Mononuclear cell (primary cell): ENCODE measurements around the gene MCAM. TPM values are rescaled to one million over a fixed set of nuclear protein-coding genes. Genes with fewer than 3 reads are reported as not detected.

Experiments used
- H3K27me3 ChIP-seq: 2 replicates; pipeline ENCODE4 v1.6.0; 2011; ENCODE audit warnings: low read length, control low read depth; ENCODE audit not compliant: insufficient read depth
- H3K4me1 ChIP-seq: 2 replicates; pipeline ENCODE4 v1.5.1; 2011; ENCODE audit warnings: mild to moderate bottlenecking, low read length, control low read depth; ENCODE audit not compliant: insufficient read depth
- H3K4me3 ChIP-seq: 2 replicates; pipeline ENCODE4 v1.5.1; 2011; ENCODE audit warnings: mild to moderate bottlenecking, low read length, moderate library complexity
- H3K9me3 ChIP-seq: 2 replicates; pipeline ENCODE4 v1.5.1; 2011; ENCODE audit warnings: low read depth, mild to moderate bottlenecking, control low read depth, low read length
- total RNA-seq: library from RNA; depleted of rRNA; stranded (reverse); fragments of >200 nt; gene quantifications from one replicate; pipeline ENCODE4 v1.2.3, GENCODE V29; 2012

The MCAM gene
- total RNA-seq, 1 donor = 2.6 TPM

DNA sequence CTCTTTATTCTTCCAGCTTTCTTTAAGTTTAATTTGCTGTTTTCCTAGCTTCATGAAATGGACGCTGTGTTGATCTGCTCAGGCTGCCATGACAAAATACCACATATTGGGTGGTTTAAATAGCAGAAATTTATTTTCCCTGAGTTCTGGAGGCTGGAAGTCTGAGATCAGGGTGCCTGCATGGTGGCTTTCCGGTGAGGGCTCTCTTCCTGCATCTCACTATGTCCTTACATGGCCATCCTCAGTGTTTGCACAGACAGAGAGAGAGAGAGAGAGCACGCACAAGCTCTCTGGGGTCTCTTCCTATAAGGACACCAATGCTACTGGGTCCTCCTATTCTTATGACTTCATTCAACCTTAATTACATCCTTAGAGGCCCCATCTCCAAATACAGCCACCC, 28.7 kb downstream of the MCAM start:
- Histone ChIP-seq H3K4me3 (no peak overlapping the region), H3K27me3 (no peaks in the 10 kb centered on the region), H3K4me1 (peaks cover 4% of the 10 kb centered on the region), H3K9me3 (no peaks in the 10 kb centered on the region)

DNA sequence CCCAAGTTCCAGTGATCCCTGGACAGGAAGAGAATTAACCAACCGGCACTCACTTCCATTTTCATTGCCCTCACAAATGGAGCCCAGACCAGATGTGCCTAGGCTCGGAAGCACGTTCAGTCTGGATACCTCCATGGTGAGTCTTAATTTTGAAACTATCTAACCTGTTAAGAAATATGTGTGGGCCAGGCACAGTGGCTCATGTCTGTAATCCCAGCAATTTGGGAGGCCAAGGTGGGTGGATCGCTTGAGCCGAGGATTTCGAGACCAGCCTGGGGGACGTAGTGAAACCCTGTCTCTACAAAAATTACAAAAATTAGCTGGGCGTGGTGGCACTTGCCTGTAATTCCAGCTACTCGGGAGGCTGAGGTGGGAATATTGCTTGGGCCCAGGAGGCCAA, 31.5 kb downstream of the MCAM start:
- H3K27me3 ChIP-seq = no peaks in the 10 kb centered on the region
- H3K4me1 ChIP-seq = peaks cover 4% of the 10 kb centered on the region
- H3K4me3 ChIP-seq = no peak overlapping the region

DNA sequence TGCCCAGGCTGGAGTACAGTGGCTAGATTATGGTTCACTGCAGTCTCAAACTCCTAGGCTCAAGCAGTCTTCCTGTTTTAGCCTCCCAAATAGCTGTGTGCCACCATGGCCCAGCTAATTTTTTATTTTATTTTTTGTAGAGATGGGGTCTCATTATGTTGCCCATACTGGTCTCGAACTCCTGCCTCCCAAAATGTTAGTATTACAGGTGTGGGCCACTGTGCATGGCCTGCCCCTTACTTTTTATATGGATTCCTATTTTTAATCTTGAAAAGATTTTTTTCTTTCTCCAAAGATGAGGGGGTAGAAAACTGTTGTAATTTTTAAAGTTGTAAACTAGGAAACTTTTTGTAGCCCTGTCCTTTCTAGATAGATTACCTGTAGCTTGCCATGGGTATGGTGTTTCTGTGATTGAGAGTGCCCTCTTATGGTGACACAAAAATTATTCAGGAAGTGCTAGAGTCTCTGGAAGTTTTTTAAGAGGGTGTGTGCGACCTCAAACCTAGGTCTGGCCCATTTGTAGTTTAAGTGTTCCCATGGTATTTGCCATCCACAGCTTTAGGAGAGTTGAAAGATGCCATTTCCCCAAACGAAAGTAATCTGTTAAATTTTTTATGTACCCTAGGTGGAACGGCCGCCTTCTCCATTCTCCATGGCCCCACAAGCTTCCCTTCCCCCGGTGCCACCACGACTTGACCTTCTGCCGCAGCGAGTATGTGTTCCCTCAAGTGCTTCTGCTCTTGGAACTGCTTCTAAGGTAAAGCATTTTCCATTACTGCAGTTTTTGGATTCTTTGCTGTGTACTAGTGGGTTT, 32.4 kb downstream of the MCAM start:
- peaks cover 4% of the 10 kb centered on the region for H3K4me1 ChIP-seq
- no peak overlapping the region for H3K4me3 ChIP-seq
- no peaks in the 10 kb centered on the region for H3K27me3 ChIP-seq
- no peaks in the 10 kb centered on the region for H3K9me3 ChIP-seq

More for the DNA sequence above, 31.5 kb downstream of the MCAM start:
- H3K9me3 ChIP-seq = no peaks in the 10 kb centered on the region

DNA sequence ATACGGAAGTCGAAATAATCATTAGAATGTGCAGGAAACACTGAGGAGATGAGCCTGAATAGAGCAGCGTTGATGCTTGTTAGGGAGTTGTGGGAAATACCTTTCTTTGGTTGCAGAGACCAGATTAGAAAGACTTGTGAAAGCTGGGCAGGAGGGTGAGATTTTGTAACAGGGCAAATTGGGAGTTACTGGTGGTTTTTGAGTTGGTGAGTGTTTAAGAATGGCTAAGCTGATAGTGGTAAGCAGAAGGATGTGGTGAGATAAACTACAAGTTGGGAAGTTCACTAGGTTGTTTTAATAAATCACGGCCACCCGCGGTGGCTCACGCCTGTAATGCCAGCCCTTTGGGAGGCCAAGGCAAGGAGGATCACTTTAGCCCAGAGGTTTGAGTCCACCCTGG, 34.4 kb downstream of the MCAM start:
- Histone ChIP-seq H3K27me3 (no peaks in the 10 kb centered on the region), H3K4me3 (no peak overlapping the region), H3K9me3 (no peaks in the 10 kb centered on the region), H3K4me1 (peaks cover 4% of the 10 kb centered on the region)

DNA sequence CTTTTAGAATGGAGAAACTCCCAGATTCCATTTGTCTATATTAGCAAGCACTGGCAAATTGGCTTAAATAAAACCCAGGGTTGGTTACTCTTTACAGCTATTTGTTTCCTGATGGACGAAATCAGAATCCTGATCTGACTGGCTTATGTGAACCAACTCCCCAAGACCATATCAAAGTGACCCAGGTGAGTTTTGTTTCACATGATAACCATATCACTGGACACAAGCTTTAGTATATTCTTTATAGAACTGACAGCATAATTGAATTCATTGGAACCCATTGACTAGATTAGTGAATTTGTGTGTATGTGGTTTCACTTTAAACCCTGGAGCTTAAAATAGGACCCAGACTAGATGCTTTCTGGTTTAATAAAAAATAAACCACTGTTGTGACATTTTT, 39.3 kb downstream of the MCAM start:
- Histone ChIP-seq H3K9me3 (no peaks in the 10 kb centered on the region), H3K4me3 (no peak overlapping the region), H3K4me1 (no peaks in the 10 kb centered on the region), H3K27me3 (no peaks in the 10 kb centered on the region)

- no peaks in the 10 kb centered on the region for H3K27me3 ChIP-seq
- no peaks in the 10 kb centered on the region for H3K9me3 ChIP-seq
- no peaks in the 10 kb centered on the region for H3K4me1 ChIP-seq
- no peak overlapping the region for H3K4me3 ChIP-seq
These were observed 43.2 kb downstream of the MCAM start for GRCh38 chr11:119273721-119274120.

GRCh38 chr11:119267645-119268044, 49.3 kb downstream of the MCAM start:
- Histone ChIP-seq H3K27me3 (no peaks in the 10 kb centered on the region), H3K9me3 (no peaks in the 10 kb centered on the region), H3K4me1 (peaks cover 38% of the 10 kb centered on the region), H3K4me3 (no peak overlapping the region)

- Histone ChIP-seq H3K9me3 (no peaks in the 10 kb centered on the region), H3K4me1 (peaks cover 46% of the 10 kb centered on the region), H3K4me3 (no peak overlapping the region), H3K27me3 (no peaks in the 10 kb centered on the region)
These were observed 50.2 kb downstream of the MCAM start for GRCh38 chr11:119266517-119267255.

DNA sequence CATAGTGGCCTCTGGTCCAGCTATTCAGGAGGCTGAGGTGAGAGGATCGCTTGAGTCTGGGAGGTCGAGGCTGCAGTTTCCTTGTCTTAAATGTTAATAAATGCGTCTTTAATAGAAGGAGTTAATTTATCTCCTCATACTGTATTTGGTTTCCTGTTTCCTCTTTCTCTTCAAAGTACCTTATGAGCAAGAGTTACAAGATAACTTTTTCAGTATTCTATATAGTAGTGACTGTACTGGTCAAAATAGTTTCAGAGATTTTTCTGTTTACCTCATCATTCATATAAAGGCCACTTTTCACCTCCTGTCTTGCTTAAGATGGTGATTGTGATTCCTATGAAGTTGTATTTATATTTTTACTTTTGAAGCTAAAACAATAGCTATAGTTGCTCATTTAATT, 50.9 kb downstream of the MCAM start:
- H3K27me3 ChIP-seq = no peaks in the 10 kb centered on the region
- H3K9me3 ChIP-seq = no peaks in the 10 kb centered on the region
- H3K4me1 ChIP-seq = peaks cover 46% of the 10 kb centered on the region
- H3K4me3 ChIP-seq = no peak overlapping the region

DNA sequence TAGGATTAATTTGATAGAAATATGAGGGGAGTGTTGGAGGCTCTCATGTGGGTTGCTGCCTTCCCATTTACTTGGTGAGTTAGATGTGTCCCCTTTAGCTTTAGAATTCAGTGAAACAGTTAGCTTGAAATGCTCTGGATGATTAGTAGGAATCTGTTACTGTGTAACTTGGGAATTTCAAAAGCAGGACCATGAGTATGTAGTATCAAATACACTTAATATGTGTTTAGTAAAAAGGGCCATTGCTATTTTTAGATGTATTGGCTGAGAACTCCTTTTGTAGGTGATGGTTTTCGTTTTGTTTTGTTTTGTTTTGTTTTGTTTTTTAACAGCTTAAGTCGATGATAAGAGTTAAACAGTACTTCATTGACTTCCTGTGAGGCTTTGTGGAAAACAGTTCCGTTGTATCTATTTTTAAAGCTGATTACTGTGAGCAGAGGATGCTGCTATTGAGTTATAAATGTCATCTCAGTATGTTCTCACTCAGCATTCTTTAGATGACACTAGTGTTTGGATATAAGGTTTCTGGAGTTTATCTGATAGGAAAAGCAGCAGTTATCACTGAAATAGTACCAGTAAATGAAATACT, 53.5 kb downstream of the MCAM start:
- Histone ChIP-seq H3K4me3 (no peak overlapping the region), H3K4me1 (peaks cover 65% of the 10 kb centered on the region), H3K27me3 (no peaks in the 10 kb centered on the region), H3K9me3 (no peaks in the 10 kb centered on the region)

- no peaks in the 10 kb centered on the region for H3K9me3 ChIP-seq
- peaks cover 72% of the 10 kb centered on the region for H3K4me1 ChIP-seq
- no peak overlapping the region for H3K4me3 ChIP-seq
These were observed 54.1 kb downstream of the MCAM start for GRCh38 chr11:119262668-119263351.

GRCh38 chr11:119258983-119259382, 57.9 kb downstream of the MCAM start:
- H3K27me3 ChIP-seq = no peaks in the 10 kb centered on the region
- no peak overlapping the region for H3K4me3 ChIP-seq
- no peaks in the 10 kb centered on the region for H3K9me3 ChIP-seq
- peaks cover 48% of the 10 kb centered on the region for H3K4me1 ChIP-seq

More at GRCh38 chr11:119262668-119263351, 54.1 kb downstream of the MCAM start:
- H3K27me3 ChIP-seq = no peaks in the 10 kb centered on the region
